Measurements from ENCODE around the gene MBTPS2. TPM values are rescaled to one million over a fixed set of nuclear protein-coding genes. Genes with fewer than 3 reads are reported as not detected.

MBTPS2 gene
- total and polyA plus RNA-seq, 4 donors: 3.4 to 14.6 (median 10.1) TPM

DNA sequence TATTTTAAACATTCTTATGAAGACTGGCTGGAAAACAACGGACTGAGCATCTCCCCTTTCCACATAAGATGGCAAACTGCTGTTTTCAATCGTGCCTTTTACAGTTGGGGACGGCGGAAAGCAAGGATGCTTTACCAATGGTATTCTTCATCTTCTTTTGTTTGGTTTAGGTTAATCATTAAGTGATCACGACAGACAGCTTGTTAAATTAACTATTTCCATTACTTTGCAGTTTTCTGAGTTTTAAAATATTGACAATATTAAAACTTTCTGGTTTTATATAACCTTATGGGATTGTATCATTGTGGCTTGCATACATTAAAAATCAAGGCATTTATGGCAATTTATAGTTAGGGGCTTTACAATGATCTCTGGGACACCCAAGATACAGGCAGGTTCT is 3.8 kb downstream of the MBTPS2 start:
- intact Hi-C loops (cut with DNase I): loop anchor here in 1 of 2 donors (5.0 kb wide), 2 partner anchors 84 to 129 kb away; no protein-coding TSS in a partner anchor
- H3K27me3 ChIP-seq (ENCODE audit: control insufficient read depth in 1 of 2, insufficient read depth in 2 of 2, low read length in 1 of 2): no peaks in the 10 kb centered on the region
- no peak for DNase-seq
- no peaks in the 10 kb centered on the region for H3K36me3 ChIP-seq (ENCODE audit: control insufficient read depth in 1 of 2, insufficient read depth in 2 of 2, low read length in 1 of 2)
- no peaks in the 10 kb centered on the region for H3K9me3 ChIP-seq (ENCODE audit: control insufficient read depth, low read length)
- ATAC-seq (ENCODE audit: low FRiP score): no peak
- WGBS, 2 donors: 21 to 39% methylated on average over 5 of the region's 5 CpGs
- H3K27ac ChIP-seq (ENCODE audit: low read depth in 1 of 2, low read length in 2 of 2): no peak overlapping the region
- H3K4me1 ChIP-seq (ENCODE audit: control insufficient read depth in 1 of 2, insufficient read depth in 2 of 2, low read length in 2 of 2): no peaks in the 10 kb centered on the region
- no peak overlapping the region for H3K4me3 ChIP-seq (ENCODE audit: low read length in 2 of 2)

DNA sequence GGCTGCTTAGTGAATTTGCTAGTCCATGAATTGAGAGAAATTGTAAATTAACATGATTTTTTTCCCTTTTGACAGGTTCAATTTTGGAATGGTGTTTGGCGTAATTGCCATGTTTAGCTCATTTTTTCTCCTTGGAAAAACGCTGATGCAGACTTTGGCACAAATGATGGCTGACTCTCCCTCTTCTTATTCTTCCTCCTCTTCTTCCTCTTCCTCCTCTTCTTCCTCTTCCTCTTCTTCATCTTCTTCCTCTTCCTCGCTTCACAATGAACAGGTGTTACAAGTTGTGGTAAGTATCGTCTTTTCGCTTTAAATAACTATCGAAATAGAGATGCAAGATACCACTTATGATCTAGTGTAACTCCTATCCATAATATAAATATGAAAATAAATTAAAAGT is 5.7 kb downstream of the MBTPS2 start:
- Histone ChIP-seq H3K4me1 (ENCODE audit: control insufficient read depth in 1 of 2, insufficient read depth in 2 of 2, low read length in 2 of 2) (no peaks in the 10 kb centered on the region), H3K4me3 (ENCODE audit: low read length in 2 of 2) (no peak overlapping the region), H3K27me3 (ENCODE audit: control insufficient read depth in 1 of 2, insufficient read depth in 2 of 2, low read length in 1 of 2) (no peaks in the 10 kb centered on the region), H3K27ac (ENCODE audit: low read depth in 1 of 2, low read length in 2 of 2) (no peak overlapping the region), H3K36me3 (ENCODE audit: control insufficient read depth in 1 of 2, insufficient read depth in 2 of 2, low read length in 1 of 2) (no peaks in the 10 kb centered on the region), H3K9me3 (ENCODE audit: control insufficient read depth, low read length) (no peaks in the 10 kb centered on the region)
- WGBS, 2 donors: 85 to 95% methylated on average over 6 of the region's 6 CpGs
- DNase-seq (no peak), ATAC-seq (ENCODE audit: low FRiP score) (no peak)
- intact Hi-C loops (cut with DNase I): no loop called here

DNA sequence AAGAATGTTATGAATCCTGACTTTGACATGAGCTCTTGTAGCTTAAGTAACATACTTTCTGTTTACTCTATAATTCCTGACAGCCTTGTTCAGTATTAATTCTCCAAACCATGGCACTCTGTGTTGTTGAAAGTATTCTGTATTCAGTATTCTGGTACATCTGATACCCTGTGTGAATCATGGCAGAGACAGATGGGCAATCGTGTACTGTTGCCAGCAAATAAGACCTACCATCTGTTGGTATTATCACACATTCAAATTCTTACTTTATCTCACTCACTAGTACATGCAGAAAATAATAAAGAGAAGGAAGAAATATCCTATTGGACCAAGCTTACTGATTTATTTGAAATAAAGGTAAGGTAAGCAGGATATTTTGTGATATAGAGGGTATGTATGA is 7.9 kb downstream of the MBTPS2 start:
- DNase-seq (no peak), ATAC-seq (ENCODE audit: low FRiP score) (no peak)
- Histone ChIP-seq H3K27me3 (ENCODE audit: control insufficient read depth in 1 of 2, insufficient read depth in 2 of 2, low read length in 1 of 2) (no peaks in the 10 kb centered on the region), H3K4me3 (ENCODE audit: low read length in 2 of 2) (no peak overlapping the region), H3K9me3 (ENCODE audit: control insufficient read depth, low read length) (no peaks in the 10 kb centered on the region), H3K4me1 (ENCODE audit: control insufficient read depth in 1 of 2, insufficient read depth in 2 of 2, low read length in 2 of 2) (no peaks in the 10 kb centered on the region), H3K36me3 (ENCODE audit: control insufficient read depth in 1 of 2, insufficient read depth in 2 of 2, low read length in 1 of 2) (no peaks in the 10 kb centered on the region), H3K27ac (ENCODE audit: low read depth in 1 of 2, low read length in 2 of 2) (no peak overlapping the region)
- 73 to 81% methylated on average over 1 of the region's 1 CpG for WGBS, 2 donors
- intact Hi-C loops (cut with DNase I): no loop called here

DNA sequence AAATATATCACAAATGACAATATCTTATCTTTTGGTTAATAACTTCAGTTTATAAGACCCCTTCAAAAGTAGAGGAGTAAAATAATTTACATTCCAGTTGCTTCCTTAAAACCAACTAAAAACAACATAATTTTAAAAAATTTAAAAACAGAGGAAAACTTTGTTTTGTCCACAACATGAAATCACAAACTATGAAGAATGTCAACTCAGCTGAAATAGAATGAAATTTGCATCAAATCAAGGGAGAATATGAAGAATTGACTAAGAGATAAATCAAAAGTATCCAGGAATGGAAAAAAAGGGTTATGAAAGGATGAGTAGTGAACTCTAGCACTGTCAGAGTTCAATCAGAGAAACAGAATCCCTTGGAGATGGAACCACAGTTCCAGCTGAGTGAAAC is 14.2 kb downstream of the MBTPS2 start:
- H3K36me3 ChIP-seq (ENCODE audit: control insufficient read depth in 1 of 2, insufficient read depth in 2 of 2, low read length in 1 of 2): no peaks in the 10 kb centered on the region
- ATAC-seq (ENCODE audit: low FRiP score): no peak

DNA sequence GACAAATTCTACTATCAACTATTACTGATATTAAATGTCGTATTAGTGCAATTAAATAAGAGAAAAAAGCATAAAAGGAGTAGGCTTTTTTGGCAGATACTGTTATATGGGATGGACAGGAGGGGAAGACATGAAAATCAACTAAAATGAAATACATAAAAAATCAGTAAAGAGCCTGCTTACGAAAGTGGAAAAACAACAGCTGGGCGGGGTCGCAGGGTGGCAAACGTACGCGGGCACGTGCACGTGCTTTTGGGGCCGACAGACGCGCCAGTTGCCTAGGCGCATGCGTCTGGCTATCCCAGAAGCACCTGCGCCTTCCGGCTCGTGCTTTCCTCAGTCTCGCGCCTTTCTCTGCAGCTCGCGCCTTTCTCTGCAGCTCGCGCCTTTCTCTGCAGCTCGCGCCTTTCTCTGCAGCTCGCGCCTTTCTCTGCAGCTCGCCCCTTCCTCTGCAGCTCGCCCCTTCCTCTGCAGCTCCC is 16.6 kb downstream of the MBTPS2 start, which contains the start of gene YY2:
Gene YY2, plus strand, starts transcription at position 51 of the 479 bp plus-strand sequence. CDS start 498 bp downstream, outside the sequence.
- DNase-seq: no peak
- 90 to 98% methylated on average over 29 of the region's 29 CpGs for WGBS, 2 donors
- no peaks in the 10 kb centered on the region for H3K4me1 ChIP-seq (ENCODE audit: control insufficient read depth in 1 of 2, insufficient read depth in 2 of 2, low read length in 2 of 2)
- H3K27me3 ChIP-seq (ENCODE audit: control insufficient read depth in 1 of 2, insufficient read depth in 2 of 2, low read length in 1 of 2): no peaks in the 10 kb centered on the region
- no peak for ATAC-seq (ENCODE audit: low FRiP score)
- intact Hi-C loops (cut with DNase I): no loop called here
- H3K27ac ChIP-seq (ENCODE audit: low read depth in 1 of 2, low read length in 2 of 2): no peak within 1 kb of the TSS
- no peak within 1 kb of the TSS for H3K4me3 ChIP-seq (ENCODE audit: low read length in 2 of 2)
- H3K36me3 ChIP-seq (ENCODE audit: control insufficient read depth in 1 of 2, insufficient read depth in 2 of 2, low read length in 1 of 2): no peaks in the 10 kb centered on the region
- no peaks in the 10 kb centered on the region for H3K9me3 ChIP-seq (ENCODE audit: control insufficient read depth, low read length)

More for the DNA sequence above, 14.2 kb downstream of the MBTPS2 start:
- Histone ChIP-seq H3K4me3 (ENCODE audit: low read length in 2 of 2) (no peak overlapping the region), H3K27ac (ENCODE audit: low read depth in 1 of 2, low read length in 2 of 2) (no peak overlapping the region), H3K4me1 (ENCODE audit: control insufficient read depth in 1 of 2, insufficient read depth in 2 of 2, low read length in 2 of 2) (no peaks in the 10 kb centered on the region), H3K27me3 (ENCODE audit: control insufficient read depth in 1 of 2, insufficient read depth in 2 of 2, low read length in 1 of 2) (no peaks in the 10 kb centered on the region), H3K9me3 (ENCODE audit: control insufficient read depth, low read length) (no peaks in the 10 kb centered on the region)
- DNase-seq: no peak
- intact Hi-C loops (cut with DNase I): no loop called here

DNA sequence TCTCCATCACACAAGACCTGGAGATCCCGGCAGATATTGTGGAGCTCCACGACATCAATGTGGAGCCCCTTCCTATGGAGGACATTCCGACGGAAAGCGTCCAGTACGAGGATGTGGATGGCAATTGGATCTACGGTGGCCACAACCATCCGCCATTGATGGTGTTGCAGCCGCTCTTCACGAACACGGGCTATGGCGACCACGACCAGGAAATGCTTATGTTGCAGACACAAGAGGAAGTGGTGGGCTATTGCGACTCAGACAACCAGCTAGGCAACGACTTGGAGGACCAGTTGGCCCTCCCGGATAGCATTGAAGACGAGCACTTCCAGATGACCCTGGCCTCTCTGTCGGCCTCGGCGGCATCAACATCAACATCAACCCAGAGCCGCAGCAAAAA is 17.1 kb downstream of the MBTPS2 start:
- no peaks in the 10 kb centered on the region for H3K4me1 ChIP-seq (ENCODE audit: control insufficient read depth in 1 of 2, insufficient read depth in 2 of 2, low read length in 2 of 2)
- H3K27ac ChIP-seq (ENCODE audit: low read depth in 1 of 2, low read length in 2 of 2): no peak overlapping the region
- H3K36me3 ChIP-seq (ENCODE audit: control insufficient read depth in 1 of 2, insufficient read depth in 2 of 2, low read length in 1 of 2): no peaks in the 10 kb centered on the region
- WGBS, 2 donors: 95 to 97% methylated on average over 21 of the region's 21 CpGs
- H3K4me3 ChIP-seq (ENCODE audit: low read length in 2 of 2): no peak overlapping the region
- ATAC-seq (ENCODE audit: low FRiP score) (no peak), DNase-seq (no peak)
- no peaks in the 10 kb centered on the region for H3K27me3 ChIP-seq (ENCODE audit: control insufficient read depth in 1 of 2, insufficient read depth in 2 of 2, low read length in 1 of 2)
- intact Hi-C loops (cut with DNase I): no loop called here
- H3K9me3 ChIP-seq (ENCODE audit: control insufficient read depth, low read length): no peaks in the 10 kb centered on the region

DNA sequence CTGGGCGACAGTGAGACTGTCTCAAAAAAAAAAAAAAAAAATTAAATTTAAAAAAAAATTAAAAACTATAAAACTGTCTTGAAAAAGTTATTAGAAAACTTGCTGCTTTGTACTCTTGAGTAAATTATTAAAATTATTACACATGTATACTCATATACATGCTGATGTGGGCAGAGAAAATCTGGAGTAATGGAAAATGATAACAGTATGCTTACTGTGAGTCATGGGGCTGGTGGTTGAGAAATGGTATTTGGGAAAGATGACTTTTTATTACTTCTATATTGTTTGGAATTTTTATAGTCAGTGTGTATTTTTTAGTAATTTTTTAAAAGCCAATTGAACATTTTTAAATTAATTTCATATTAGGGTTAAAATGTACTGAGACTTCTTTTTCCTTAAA is 23.8 kb downstream of the MBTPS2 start:
- H3K27ac ChIP-seq (ENCODE audit: low read depth in 1 of 2, low read length in 2 of 2): no peak overlapping the region
- no peaks in the 10 kb centered on the region for H3K9me3 ChIP-seq (ENCODE audit: control insufficient read depth, low read length)
- peaks cover 0 to under 1% of the 10 kb centered on the region in 2 donors for H3K4me1 ChIP-seq (ENCODE audit: control insufficient read depth in 1 of 2, insufficient read depth in 2 of 2, low read length in 2 of 2)
- ATAC-seq (ENCODE audit: low FRiP score) (no peak), DNase-seq (no peak)
- WGBS, 2 donors: 84 to 97% methylated on average over 1 of the region's 1 CpG
- no peaks in the 10 kb centered on the region for H3K36me3 ChIP-seq (ENCODE audit: control insufficient read depth in 1 of 2, insufficient read depth in 2 of 2, low read length in 1 of 2)
- H3K27me3 ChIP-seq (ENCODE audit: control insufficient read depth in 1 of 2, insufficient read depth in 2 of 2, low read length in 1 of 2): no peaks in the 10 kb centered on the region
- intact Hi-C loops (cut with DNase I): loop anchor here in 1 of 2 donors (10.0 kb wide), 1 partner anchor 1642 kb away; no protein-coding TSS in a partner anchor
- no peak overlapping the region for H3K4me3 ChIP-seq (ENCODE audit: low read length in 2 of 2)

DNA sequence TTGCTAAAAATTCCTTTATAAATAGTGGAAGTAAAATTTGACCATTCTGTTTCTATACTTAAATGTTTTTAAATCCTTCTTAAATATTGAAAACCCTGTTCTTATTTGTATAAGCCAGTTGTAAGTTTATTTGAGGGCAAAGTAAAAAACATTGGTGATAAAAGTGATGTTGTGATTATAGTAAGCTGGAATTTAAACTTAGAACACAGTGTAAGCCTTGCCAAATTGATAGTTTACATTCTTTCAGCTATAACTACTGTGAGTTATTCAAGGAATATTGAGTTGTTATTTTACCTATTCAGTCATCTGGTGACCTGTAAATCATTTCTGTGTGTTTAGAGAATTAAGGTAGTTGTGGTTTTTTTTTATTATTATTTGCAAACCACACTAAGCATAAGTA is 26.0 kb downstream of the MBTPS2 start:
- Histone ChIP-seq H3K27me3 (ENCODE audit: control insufficient read depth in 1 of 2, insufficient read depth in 2 of 2, low read length in 1 of 2) (no peaks in the 10 kb centered on the region), H3K27ac (ENCODE audit: low read depth in 1 of 2, low read length in 2 of 2) (no peak overlapping the region), H3K4me1 (ENCODE audit: control insufficient read depth in 1 of 2, insufficient read depth in 2 of 2, low read length in 2 of 2) (peaks cover 0 to 2% of the 10 kb centered on the region in 2 donors), H3K36me3 (ENCODE audit: control insufficient read depth in 1 of 2, insufficient read depth in 2 of 2, low read length in 1 of 2) (no peaks in the 10 kb centered on the region), H3K9me3 (ENCODE audit: control insufficient read depth, low read length) (no peaks in the 10 kb centered on the region), H3K4me3 (ENCODE audit: low read length in 2 of 2) (no peak overlapping the region)
- ATAC-seq (ENCODE audit: low FRiP score): no peak
- DNase-seq: no peak
- intact Hi-C loops (cut with DNase I): loop anchor here in 1 of 2 donors (10.0 kb wide), 1 partner anchor 1639 kb away; no protein-coding TSS in a partner anchor

DNA sequence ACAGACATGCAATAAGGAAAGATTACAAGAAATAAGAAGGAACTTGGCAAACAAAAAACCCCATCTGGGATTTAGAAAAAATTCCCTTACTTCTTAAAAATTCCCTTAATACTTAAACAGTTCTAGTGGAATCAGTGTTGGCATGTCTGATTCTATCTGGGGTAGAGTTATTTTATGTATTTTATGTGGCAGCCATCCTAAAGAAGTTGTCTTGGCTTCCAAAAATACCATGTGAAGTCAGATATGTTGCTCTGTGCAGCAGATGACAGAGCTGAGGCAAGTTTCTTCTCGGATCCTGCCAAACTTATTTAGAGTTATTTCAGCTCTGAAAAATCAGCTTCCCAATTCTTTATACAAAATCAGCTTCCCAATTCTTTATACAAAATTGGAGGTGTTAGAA is 31.1 kb downstream of the MBTPS2 start:
- intact Hi-C loops (cut with DNase I): loop anchor here in 1 of 2 donors (10.0 kb wide), 1 partner anchor 54 kb away; no protein-coding TSS in a partner anchor
- WGBS, 2 donors: 8 to 12% methylated on average over 1 of the region's 1 CpG
- peaks cover 0 to 2% of the 10 kb centered on the region in 2 donors for H3K4me1 ChIP-seq (ENCODE audit: control insufficient read depth in 1 of 2, insufficient read depth in 2 of 2, low read length in 2 of 2)
- ATAC-seq (ENCODE audit: low FRiP score) (no peak), DNase-seq (no peak)
- no peaks in the 10 kb centered on the region for H3K36me3 ChIP-seq (ENCODE audit: control insufficient read depth in 1 of 2, insufficient read depth in 2 of 2, low read length in 1 of 2)
- H3K9me3 ChIP-seq (ENCODE audit: control insufficient read depth, low read length): no peaks in the 10 kb centered on the region
- no peak overlapping the region for H3K27ac ChIP-seq (ENCODE audit: low read depth in 1 of 2, low read length in 2 of 2)
- no peaks in the 10 kb centered on the region for H3K27me3 ChIP-seq (ENCODE audit: control insufficient read depth in 1 of 2, insufficient read depth in 2 of 2, low read length in 1 of 2)
- no peak overlapping the region for H3K4me3 ChIP-seq (ENCODE audit: low read length in 2 of 2)

All from aorta (tissue), 5 donors.